ENCODE measurements around the gene TSPAN6.

Gene TSPAN6

DNA sequence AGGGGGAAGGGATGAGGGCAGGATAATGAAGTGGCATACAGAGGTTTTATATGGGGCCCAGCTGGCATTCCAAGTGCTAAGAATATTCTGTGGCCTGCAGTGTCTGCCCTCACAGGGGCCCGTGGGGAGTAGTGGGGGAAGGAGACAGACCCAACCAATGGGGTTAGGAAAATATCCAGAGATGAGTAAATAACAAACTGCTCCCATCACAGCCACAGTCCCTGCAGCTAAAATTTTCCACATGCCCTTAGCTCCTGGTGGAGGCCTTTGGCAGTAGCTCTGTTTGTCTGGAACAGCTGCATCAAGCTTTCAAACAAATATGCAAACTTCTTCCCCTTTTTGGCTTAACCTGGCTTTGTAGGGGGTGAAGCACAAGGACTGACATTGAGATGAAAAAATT lies 10.5 kb upstream of the TSPAN6 start:
- DNase-seq: peak; percentile 73

GRCh38 chrX:100645106-100645505 lies 8.5 kb upstream of the TSPAN6 start:
- peak; percentile 42 for DNase-seq

DNA sequence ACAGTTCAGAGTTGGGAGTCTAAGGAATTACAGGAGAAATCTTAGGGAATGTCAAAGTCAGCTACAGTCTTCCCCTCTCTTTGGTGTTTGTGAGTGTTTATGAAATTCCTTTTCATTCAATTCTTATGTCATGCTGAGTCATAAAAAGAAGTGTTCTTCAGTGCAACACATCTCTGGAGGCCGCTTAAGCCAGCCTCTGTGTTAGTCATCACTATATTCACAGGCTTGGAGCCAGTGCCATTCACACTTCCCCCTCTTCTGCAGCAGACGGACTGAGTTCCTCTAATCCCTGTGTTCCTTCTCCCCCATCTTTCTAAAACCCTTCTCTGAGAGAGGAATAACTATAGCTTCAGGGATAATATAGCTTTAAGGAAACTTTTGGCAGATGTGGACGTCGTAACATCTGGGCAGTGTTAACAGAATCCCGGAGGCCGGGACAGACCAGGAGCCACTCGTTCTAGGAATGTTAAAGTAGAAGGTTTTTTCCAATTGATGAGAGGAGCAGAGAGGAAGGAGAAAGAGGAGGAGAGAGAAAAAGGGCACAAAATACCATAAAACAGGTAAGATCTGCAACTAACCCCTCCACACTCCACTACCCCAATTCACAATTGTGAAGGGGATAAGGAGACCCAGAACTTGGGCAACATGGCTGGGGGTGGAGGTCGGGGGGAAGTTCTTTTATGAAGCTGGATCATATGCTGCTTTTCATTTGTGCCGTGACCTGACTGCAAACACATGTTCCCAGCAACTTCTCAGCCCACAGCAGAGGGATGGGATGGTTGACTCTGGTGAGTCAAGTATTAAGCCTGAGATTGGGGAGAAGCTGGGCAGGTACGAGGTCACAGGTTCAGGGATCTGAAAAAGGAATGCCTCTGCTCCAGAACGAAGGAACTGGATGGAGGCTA lies 7.6 kb upstream of the TSPAN6 start, which contains the start of gene SRPX2:
SRPX2 (plus strand) TSS at position 244 of the 905 bp plus-strand sequence. CDS start 2,124 bp downstream, outside the sequence.
- peak; percentile 88 for DNase-seq

DNA sequence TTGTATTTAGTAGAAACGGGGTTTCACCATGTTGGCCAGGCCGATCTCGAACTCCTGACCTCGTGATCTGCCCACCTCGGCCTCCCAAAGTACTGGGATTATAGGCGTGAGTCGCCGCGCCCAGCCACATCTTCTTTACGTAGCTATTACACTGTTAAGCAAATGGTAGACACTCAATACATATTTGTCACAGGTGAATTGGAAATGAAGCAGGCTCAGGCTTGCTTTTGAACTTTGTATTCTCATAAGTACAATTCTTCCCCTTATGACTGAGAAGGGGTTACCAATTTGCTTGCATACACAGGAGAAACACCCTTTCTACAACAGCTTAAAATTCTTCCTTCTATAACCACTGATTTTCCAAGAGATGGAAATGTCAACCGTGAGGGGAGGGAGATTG lies 6.6 kb upstream of the TSPAN6 start:
- no peak for DNase-seq

DNA sequence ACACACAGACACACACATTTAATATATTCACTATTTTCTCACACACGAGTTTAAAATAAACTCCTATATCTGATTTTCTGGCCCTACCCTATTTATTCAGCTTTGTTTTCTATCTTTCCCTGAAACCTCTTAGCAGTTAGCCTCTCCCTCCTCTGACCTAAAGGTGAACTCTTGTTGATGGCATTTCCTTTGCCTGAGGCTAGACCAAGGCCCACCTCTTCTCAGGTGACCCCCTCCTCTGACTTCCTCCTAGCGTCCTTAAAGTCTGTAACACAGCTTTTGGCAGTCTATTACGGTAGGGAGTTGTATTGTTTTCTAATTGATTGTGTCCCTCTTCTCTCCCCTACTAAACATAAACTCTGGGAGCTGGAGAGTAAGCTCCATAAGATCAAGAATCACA lies 5.7 kb upstream of the TSPAN6 start:
- no peak for DNase-seq

DNA sequence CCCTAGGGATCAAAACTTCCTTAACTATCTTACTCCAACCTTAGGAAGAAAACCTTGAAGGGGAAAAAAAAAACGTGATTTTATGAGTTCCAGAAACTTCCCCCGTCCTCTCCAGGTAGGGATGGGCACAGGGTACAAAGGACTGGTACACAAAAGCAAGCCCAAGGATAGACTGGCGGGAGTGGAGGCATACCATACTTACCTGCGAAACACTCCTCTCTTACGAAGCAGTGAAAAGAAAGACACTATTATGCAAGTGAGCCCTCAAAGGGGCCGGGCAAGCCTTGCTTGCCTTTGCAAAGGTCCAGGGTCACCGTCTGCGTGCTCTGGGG lies 651 bp downstream of the TSPAN6 start:
- no peak for DNase-seq

- DNase-seq: no peak
Measured at GRCh38 chrX:100635040-100635439, 1.6 kb downstream of the TSPAN6 start.

DNA sequence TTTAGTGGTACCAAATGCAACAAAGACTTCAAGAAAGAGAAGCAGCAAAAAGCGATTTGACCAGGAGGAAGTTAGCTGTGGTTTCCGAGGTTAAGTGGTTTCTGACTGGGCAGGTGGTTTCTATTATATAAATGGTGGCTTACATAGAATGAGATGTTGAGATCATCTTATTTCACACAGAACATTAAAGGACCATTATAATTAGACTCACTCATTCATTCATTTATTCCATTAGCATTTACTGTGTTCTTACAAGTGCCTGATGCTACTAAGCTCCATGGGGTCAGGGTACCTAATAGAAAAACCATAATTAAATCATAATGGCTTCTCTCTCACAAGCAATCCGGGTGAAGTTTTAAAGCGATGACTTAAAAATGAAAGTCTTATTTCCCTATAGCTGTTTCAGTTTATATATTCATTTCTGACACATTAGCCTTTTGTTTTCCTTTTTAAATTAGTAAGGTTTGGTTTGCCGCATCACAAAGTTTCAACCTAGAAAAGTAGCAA lies 10.6 kb downstream of the TSPAN6 start:
- peak; percentile 9 for DNase-seq

GRCh38 chrX:100623001-100623400 lies 13.6 kb downstream of the TSPAN6 start:
- DNase-seq: no peak

DNA sequence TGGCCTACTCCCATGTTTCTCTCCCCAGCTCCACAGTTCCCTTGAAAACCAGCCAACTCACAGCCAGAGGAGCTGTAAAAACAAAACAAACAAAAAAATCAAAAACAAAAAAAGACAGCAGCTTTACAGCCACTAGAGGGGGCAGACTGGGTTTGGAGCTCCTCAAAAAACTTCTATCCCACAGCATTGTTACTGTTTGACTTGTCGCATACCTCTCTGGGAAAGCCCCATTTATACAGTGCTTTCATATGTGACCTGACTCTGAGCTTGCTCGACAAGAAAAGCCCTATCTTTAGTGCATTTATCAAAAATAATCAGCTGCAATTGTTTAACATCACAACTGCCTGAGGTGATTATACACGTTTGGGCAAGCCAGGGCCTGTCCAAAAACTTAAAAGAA lies 21.6 kb downstream of the TSPAN6 start:
- DNase-seq: peak; percentile 74

DNA sequence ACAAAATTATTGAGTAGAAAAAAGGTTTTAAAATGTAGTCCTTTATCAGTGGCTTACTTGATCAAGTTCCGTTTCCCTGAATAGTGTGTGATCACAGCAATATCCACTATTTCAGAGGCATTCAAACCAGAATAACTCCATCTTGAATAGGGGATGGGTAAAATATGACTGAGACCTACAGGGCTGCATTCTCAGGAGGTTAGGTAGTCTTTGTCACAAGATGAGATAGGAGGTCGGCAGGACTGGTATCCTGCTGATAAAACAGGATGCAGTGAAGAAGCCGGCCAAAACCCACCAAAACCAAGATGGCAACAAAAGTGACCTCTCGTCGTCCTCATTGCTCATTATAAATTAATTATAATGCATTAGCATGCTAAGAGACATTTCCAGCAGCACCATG lies 24.7 kb downstream of the TSPAN6 start:
- DNase-seq: no peak

DNA sequence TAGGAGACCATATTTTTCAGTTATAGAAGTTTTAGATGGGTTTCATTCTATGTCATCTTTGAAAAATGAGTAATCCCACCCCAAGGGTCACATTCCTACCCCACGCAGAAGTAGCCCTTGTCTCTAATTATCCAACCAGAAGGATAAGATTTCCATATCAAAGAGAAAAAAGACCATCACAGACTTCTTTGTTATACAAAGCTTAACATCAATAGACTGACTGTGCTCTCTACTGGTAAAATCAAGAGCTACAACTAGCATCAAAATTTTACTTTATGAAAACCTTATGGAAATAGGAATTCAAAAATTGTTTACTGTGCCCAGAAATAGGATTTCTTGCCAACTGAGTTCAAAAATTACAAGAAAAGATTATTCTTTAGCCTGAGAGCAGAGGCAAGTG lies 27.0 kb downstream of the TSPAN6 start:
- no peak for DNase-seq

- no peak for DNase-seq
Measured at GRCh38 chrX:100606753-100607152, 29.9 kb downstream of the TSPAN6 start.

DNA sequence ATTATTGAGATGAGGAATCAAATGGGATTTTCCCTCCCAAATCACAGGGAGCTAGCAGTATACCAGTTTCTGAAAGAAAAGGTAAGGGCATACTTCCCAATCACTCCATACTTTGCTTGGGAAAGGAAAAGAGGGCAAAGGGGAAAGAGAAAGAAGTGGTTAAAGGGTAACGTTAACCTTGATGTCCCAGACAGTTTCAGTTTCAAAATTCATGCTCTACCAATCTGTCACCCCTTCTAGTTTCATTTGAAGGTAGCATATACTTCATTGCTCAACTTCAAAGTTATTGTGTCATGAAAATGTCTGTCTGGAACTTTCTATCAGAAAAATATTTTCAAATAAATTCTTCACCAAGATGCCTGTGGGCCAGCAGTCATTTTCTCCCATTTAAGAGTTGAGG lies 35.8 kb downstream of the TSPAN6 start:
- no peak for DNase-seq

DNA sequence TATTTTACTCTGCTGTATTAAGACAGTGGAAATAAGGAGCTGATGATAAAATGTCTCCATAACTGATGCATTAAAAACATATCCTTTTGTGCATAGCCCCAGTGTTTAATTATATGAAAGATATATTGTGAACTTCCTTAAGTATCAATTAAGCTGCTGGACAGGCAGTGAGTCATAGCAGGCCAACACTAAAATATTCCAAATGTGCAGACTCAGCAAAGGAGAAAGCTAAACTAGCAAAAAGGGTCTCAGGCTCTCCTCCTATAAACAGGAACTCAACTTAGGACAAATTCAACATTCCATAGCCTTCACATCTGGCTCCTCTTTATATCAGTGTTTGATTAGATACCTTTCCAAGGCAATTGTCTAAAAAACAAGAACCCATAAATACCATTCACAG lies 36.3 kb downstream of the TSPAN6 start:
- no peak for DNase-seq

- no peak for DNase-seq
Measured at GRCh38 chrX:100599456-100599855, 37.1 kb downstream of the TSPAN6 start.

DNA sequence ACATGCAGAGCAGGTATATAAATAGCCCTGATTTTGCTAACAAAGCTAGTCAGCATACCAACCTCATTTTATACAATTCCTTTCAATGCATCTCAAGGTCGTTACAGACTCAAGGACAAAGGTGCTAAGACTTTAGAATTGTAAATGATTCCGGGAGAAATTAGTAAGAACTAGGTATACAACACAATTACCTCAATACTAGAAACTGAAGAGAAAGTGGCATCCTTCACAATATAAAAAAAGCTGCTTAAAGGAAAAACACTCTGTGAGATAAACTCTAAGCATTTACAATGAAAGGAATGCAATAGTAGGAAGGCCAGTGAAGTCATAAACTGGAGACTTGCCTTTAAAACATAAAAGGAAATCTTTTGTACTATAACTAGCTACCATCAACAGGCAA lies 40.0 kb downstream of the TSPAN6 start:
- DNase-seq: no peak

DNA sequence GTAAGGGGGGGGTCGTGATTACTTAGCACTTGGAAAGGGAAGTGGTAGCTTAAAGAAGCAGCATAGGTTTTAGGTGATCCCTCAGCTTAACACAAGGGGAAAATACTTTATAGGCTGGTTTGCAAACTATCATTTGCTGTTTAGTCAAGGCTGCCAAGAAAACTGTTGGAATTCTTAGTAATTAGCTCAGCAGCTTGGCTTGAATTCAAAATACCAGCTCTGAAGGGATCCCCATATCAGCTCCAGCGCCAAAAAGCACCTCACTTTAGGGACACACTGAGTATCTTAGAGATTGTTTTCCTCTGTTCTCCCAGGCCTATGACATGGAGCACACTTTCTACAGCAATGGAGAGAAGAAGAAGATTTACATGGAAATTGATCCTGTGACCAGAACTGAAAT lies 43.0 kb downstream of the TSPAN6 start:
- no peak for DNase-seq

GRCh38 chrX:100593126-100593525 lies 43.5 kb downstream of the TSPAN6 start:
- DNase-seq: no peak

DNA sequence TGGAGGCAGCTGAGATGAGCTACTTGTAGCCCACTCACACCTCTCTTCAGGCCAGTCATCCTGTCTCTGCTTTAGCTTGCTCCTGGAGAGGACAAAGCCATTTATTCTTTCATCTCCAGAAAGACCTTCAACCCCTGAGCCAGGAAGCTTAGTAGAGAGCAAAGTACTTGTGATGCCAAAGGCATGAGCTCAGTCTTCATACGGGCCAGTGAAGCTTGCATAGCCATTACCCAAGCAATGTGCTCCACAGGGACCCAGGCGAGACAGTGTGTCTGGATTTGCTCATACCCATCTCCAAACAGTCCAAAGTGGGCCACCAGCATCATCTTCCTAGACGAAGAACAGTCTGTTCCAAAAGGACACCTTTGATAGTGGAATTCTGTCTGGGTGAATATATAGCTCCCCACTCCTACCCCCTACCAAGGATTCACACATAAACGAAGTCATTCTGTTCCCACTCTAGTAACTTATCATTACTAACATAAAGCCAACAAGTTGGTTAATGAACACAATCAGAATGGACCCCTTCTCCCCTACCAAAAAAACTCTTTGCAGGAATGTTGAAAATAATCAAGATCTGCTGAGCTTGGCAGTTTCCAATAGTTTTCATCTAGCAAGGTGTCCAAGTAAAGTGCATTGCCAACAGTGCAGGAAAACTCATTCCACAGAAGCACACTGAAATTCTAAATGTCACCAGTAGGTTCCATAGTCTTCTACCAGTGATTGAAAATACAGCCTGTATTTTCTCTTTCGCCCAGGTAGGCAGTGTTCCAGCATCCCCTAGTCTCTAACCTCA lies 45.2 kb downstream of the TSPAN6 start:
- no peak for DNase-seq

DNA sequence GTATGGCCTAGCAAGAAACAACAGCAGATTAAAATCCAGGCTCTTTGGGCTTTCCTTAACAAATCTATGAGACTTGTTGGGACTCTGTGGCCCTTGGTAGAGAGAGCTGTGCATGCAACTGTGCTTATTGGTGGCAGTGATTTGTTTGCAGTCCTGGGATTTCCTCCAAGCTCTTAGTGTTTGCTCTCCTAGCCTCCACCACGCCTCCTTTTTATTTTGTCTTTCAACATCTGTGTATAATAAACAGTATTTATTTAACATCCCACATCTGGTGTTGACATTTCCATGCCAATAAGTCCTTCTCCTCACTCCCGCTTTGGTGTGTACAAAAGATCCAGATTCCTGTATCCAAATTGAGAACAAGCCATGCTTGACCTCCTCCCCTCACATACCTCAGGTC lies 48.7 kb downstream of the TSPAN6 start:
- no peak for DNase-seq

DNA sequence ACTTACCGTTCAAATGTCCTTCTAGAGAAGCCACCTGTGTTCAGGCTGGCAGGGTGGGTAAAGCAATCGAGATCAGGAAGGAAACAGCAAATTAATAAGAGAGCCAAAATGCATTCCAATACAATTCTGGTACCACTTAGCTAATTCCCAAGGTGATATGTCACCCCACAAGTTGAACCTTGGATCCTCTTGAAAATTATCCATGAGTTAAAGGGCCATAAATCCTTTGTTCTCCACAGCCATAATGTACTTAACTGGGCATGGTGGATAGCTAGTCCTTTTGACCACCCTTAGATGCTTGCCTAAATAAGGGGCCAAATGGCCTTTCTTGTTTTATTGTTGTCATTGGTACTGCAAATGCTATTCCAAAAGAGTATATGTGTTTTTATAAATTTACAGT lies 49.9 kb downstream of the TSPAN6 start:
- no peak for DNase-seq

DNA sequence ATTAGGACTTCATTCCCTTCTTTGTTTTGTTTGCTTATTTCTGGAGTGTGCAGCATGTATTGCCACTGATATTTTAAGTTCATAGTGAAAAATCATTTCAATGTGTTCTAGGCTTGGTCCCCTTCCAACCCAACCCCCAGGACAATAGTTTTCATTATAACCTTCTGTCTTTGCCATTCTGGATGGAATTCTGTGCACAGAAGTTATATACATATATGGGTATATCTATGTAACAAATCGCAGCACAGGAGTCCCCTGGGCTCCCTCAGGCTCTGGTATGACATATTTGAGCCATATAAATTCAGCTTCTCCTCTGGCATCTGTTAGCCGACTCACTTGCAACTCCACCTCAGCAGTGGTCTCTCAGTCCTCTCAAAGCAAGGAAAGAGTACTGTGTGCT lies 52.0 kb downstream of the TSPAN6 start, which contains the start of gene TNMD:
TNMD (plus strand) TSS at position 326 of the 400 bp plus-strand sequence. CDS start 83 bp downstream, outside the sequence.
- DNase-seq: peak; percentile 30
